Suprapubic skin (tissue), 4 donors: ENCODE data around the gene MAN2B1. TPM values are rescaled to one million over a fixed set of nuclear protein-coding genes. Genes with fewer than 3 reads are reported as not detected.

Experiments used
- DNase-seq, 2 donors: peaks; one replicate each; pipeline ENCODE4 v3.0.0-alpha.2; 2019; ENCODE audit warnings: low spot score in 2 of 2
- H3K27ac ChIP-seq: fragments of 200-600 bp; sonication (generic); one replicate; pipeline ENCODE4 v1.5.1; 2019
- H3K27me3 ChIP-seq: fragments of 200-600 bp; sonication (generic); one replicate; pipeline ENCODE4 v1.5.1; 2019
- H3K36me3 ChIP-seq: fragments of 200-600 bp; sonication (generic); one replicate; pipeline ENCODE4 v1.5.1; 2019
- H3K4me1 ChIP-seq: fragments of 200-600 bp; sonication (generic); one replicate; pipeline ENCODE4 v1.5.1; 2019
- H3K4me3 ChIP-seq: fragments of 200-600 bp; sonication (generic); one replicate; pipeline ENCODE4 v1.5.1; 2019; ENCODE audit warnings: mild to moderate bottlenecking
- H3K9me3 ChIP-seq: fragments of 200-600 bp; sonication (generic); one replicate; pipeline ENCODE4 v1.5.1; 2019
- CTCF ChIP-seq, 2 donors: fragments of 200-600 bp in 1 of 2; fragments of 450-650 bp in 1 of 2; sonication (generic) in 1 of 2; IDR thresholded peaks; one replicate each; pipeline ENCODE4 v1.5.1; 2016 to 2019; ENCODE audit warnings: antibody characterized with exemption in 2 of 2, mild to moderate bottlenecking in 1 of 2, moderate library complexity in 1 of 2
- EP300 ChIP-seq: sonication (generic); formaldehyde crosslinking; IDR thresholded peaks from one replicate; pipeline ENCODE4 v1.6.1; 2017; ENCODE audit warnings: antibody characterized with exemption
- POLR2A ChIP-seq, 2 donors: fragments of 450-650 bp; IDR thresholded peaks; one replicate each; pipeline ENCODE4 v1.6.1; 2017; ENCODE audit warnings: antibody characterized with exemption in 2 of 2, mild to moderate bottlenecking in 2 of 2, moderate library complexity in 2 of 2
- POLR2AphosphoS5 ChIP-seq, 3 donors: sonication (generic); formaldehyde crosslinking; IDR thresholded peaks; one replicate each; pipeline ENCODE4 v1.6.1; 2017; ENCODE audit warnings: antibody characterized with exemption in 3 of 3
- WGBS: methylation state at CpG from one replicate; pipeline ENCODE4 v1.1.5; 2018; 5-methylcytosine and 5-hydroxymethylcytosine counted together
- total RNA-seq, 4 donors: library from RNA; depleted of rRNA; stranded (reverse); fragments of >200 nt; gene quantifications; one replicate each; pipeline ENCODE4 v1.1.0, GENCODE V29; 2016

The MAN2B1 gene
- total RNA-seq, 4 donors from 2014 or later = 42.6 to 94.1 (median 78.9) TPM

- TF ChIP-seq EP300 (no peak), POLR2A (IDR thresholded peaks at IDR 0.05) (no peak), CTCF (IDR thresholded peaks at IDR 0.05) (no peak)
- WGBS = 98% methylated on average over 8 of the region's 8 CpGs
- no peaks in the 10 kb centered on the region for H3K9me3 ChIP-seq
- no peaks in the 10 kb centered on the region for H3K4me1 ChIP-seq
- peaks cover 95% of the 10 kb centered on the region for H3K36me3 ChIP-seq
- no peaks in the 10 kb centered on the region for H3K27me3 ChIP-seq
- H3K4me3 ChIP-seq = no peak overlapping the region
- no peak for DNase-seq
- H3K27ac ChIP-seq = no peak overlapping the region
Observed at GRCh38 chr19:12708641-12709040, 42.1 kb upstream of the MAN2B1 start.

- Histone ChIP-seq H3K4me3 (no peak overlapping the region), H3K9me3 (no peaks in the 10 kb centered on the region), H3K27me3 (no peaks in the 10 kb centered on the region), H3K27ac (no peak overlapping the region), H3K4me1 (no peaks in the 10 kb centered on the region), H3K36me3 (peaks cover 99% of the 10 kb centered on the region)
- DNase-seq = no peak
- TF ChIP-seq POLR2A (IDR thresholded peaks at IDR 0.05) = no peak
- no peak for TF ChIP-seq CTCF (IDR thresholded peaks at IDR 0.05)
- no peak for TF ChIP-seq EP300
- TF ChIP-seq POLR2AphosphoS5 (IDR thresholded peaks at IDR 0.05) = no peak
- 96% methylated on average over 11 of the region's 13 CpGs for WGBS
Observed at GRCh38 chr19:12706332-12706718, 39.8 kb upstream of the MAN2B1 start.

GRCh38 chr19:12705654-12706331 lies 39.3 kb upstream of the MAN2B1 start:
- H3K27me3 ChIP-seq = no peaks in the 10 kb centered on the region
- no peak overlapping the region for H3K27ac ChIP-seq
- H3K9me3 ChIP-seq = no peaks in the 10 kb centered on the region
- H3K36me3 ChIP-seq = peaks cover 99% of the 10 kb centered on the region
- DNase-seq = no peak
- no peak for TF ChIP-seq CTCF (IDR thresholded peaks at IDR 0.05)
- no peak for TF ChIP-seq POLR2AphosphoS5 (IDR thresholded peaks at IDR 0.05)
- TF ChIP-seq EP300 = no peak
- no peak for TF ChIP-seq POLR2A (IDR thresholded peaks at IDR 0.05)
- 92% methylated on average over 17 of the region's 29 CpGs for WGBS
- no peak overlapping the region for H3K4me3 ChIP-seq
- no peaks in the 10 kb centered on the region for H3K4me1 ChIP-seq

GRCh38 chr19:12705169-12705568 lies 38.6 kb upstream of the MAN2B1 start:
- WGBS = 97% methylated on average over 12 of the region's 13 CpGs
- Histone ChIP-seq H3K36me3 (peaks cover 99% of the 10 kb centered on the region), H3K4me1 (no peaks in the 10 kb centered on the region), H3K27me3 (no peaks in the 10 kb centered on the region), H3K4me3 (no peak overlapping the region), H3K9me3 (no peaks in the 10 kb centered on the region), H3K27ac (no peak overlapping the region)
- no peak for DNase-seq
- no peak for TF ChIP-seq EP300
- no peak for TF ChIP-seq POLR2A (IDR thresholded peaks at IDR 0.05)
- TF ChIP-seq CTCF (IDR thresholded peaks at IDR 0.05) = no peak
- TF ChIP-seq POLR2AphosphoS5 (IDR thresholded peaks at IDR 0.05) = no peak

GRCh38 chr19:12703046-12703445 lies 36.5 kb upstream of the MAN2B1 start:
- Histone ChIP-seq H3K4me3 (no peak overlapping the region), H3K27me3 (no peaks in the 10 kb centered on the region), H3K9me3 (no peaks in the 10 kb centered on the region), H3K27ac (no peak overlapping the region), H3K36me3 (peaks cover 89% of the 10 kb centered on the region), H3K4me1 (no peaks in the 10 kb centered on the region)
- WGBS = 64% methylated on average over 9 of the region's 9 CpGs
- DNase-seq = no peak
- TF ChIP-seq EP300 (no peak), CTCF (IDR thresholded peaks at IDR 0.05) (no peak), POLR2AphosphoS5 (IDR thresholded peaks at IDR 0.05) (no peak), POLR2A (IDR thresholded peaks at IDR 0.05) (no peak)
